ENCODE results near the gene TAF5L. TPM values are rescaled to one million over a fixed set of nuclear protein-coding genes. Genes with fewer than 3 reads are reported as not detected.

Gene TAF5L
- total and polyA plus RNA-seq, 2 donors = 11.3 to 13.4 TPM

- Histone ChIP-seq H3K4me3 (ENCODE audit: low read length in 2 of 2) (no peak overlapping the region), H3K9me3 (ENCODE audit: control insufficient read depth in 2 of 2, insufficient read depth in 1 of 2, low read length in 1 of 2) (peaks cover 0 to 8% of the 10 kb centered on the region in 2 donors), H3K27me3 (ENCODE audit: control insufficient read depth in 2 of 2, insufficient read depth in 1 of 2, low read length in 1 of 2) (no peaks in the 10 kb centered on the region), H3K27ac (ENCODE audit: low read depth in 1 of 2, low read length in 1 of 2) (peak overlapping the region in 1 of 2 donors; percentile 15), H3K36me3 (ENCODE audit: control insufficient read depth in 2 of 2, insufficient read depth in 2 of 2, low read length in 1 of 2) (peaks cover 0 to 11% of the 10 kb centered on the region in 2 donors), H3K4me1 (ENCODE audit: control insufficient read depth in 2 of 2, insufficient read depth in 2 of 2, low read length in 2 of 2) (peaks cover 42 to 53% of the 10 kb centered on the region in 2 donors)
- WGBS = 89% methylated on average over 7 of the region's 7 CpGs
- DNase-seq (ENCODE audit: low read depth in 6 of 9, low spot score in 9 of 9) = no peak
Measured at GRCh38 chr1:229665912-229666558, 40.1 kb upstream of the TAF5L start.

GRCh38 chr1:229664133-229664689, 38.3 kb upstream of the TAF5L start:
- peak in 3 of 9 donors; percentile 13 to 49 (median 21) for DNase-seq (ENCODE audit: low read depth in 6 of 9, low spot score in 9 of 9)
- H3K9me3 ChIP-seq (ENCODE audit: control insufficient read depth in 2 of 2, insufficient read depth in 1 of 2, low read length in 1 of 2) = peaks cover 0 to 8% of the 10 kb centered on the region in 2 donors
- no peak overlapping the region for H3K27ac ChIP-seq (ENCODE audit: low read depth in 1 of 2, low read length in 1 of 2)
- no peaks in the 10 kb centered on the region for H3K27me3 ChIP-seq (ENCODE audit: control insufficient read depth in 2 of 2, insufficient read depth in 1 of 2, low read length in 1 of 2)
- H3K4me1 ChIP-seq (ENCODE audit: control insufficient read depth in 2 of 2, insufficient read depth in 2 of 2, low read length in 2 of 2) = peaks cover 42 to 53% of the 10 kb centered on the region in 2 donors
- peaks cover under 1 to 18% of the 10 kb centered on the region in 2 donors for H3K36me3 ChIP-seq (ENCODE audit: control insufficient read depth in 2 of 2, insufficient read depth in 2 of 2, low read length in 1 of 2)
- H3K4me3 ChIP-seq (ENCODE audit: low read length in 2 of 2) = no peak overlapping the region
- WGBS = 33% methylated on average over 9 of the region's 9 CpGs

GRCh38 chr1:229661897-229662296, 36.0 kb upstream of the TAF5L start:
- Histone ChIP-seq H3K4me3 (ENCODE audit: low read length in 2 of 2) (no peak overlapping the region), H3K9me3 (ENCODE audit: control insufficient read depth in 2 of 2, insufficient read depth in 1 of 2, low read length in 1 of 2) (peaks cover 0 to 3% of the 10 kb centered on the region in 2 donors), H3K27ac (ENCODE audit: low read depth in 1 of 2, low read length in 1 of 2) (no peak overlapping the region), H3K36me3 (ENCODE audit: control insufficient read depth in 2 of 2, insufficient read depth in 2 of 2, low read length in 1 of 2) (peaks cover 4 to 33% of the 10 kb centered on the region in 2 donors), H3K27me3 (ENCODE audit: control insufficient read depth in 2 of 2, insufficient read depth in 1 of 2, low read length in 1 of 2) (no peaks in the 10 kb centered on the region), H3K4me1 (ENCODE audit: control insufficient read depth in 2 of 2, insufficient read depth in 2 of 2, low read length in 2 of 2) (peaks cover 32 to 43% of the 10 kb centered on the region in 2 donors)
- 98% methylated on average over 8 of the region's 8 CpGs for WGBS
- no peak for DNase-seq (ENCODE audit: low read depth in 6 of 9, low spot score in 9 of 9)

- H3K27me3 ChIP-seq (ENCODE audit: control insufficient read depth in 2 of 2, insufficient read depth in 1 of 2, low read length in 1 of 2) = no peaks in the 10 kb centered on the region
- H3K27ac ChIP-seq (ENCODE audit: low read depth in 1 of 2, low read length in 1 of 2) = no peak overlapping the region
- DNase-seq (ENCODE audit: low read depth in 6 of 9, low spot score in 9 of 9) = peak in 6 of 9 donors; percentile 49 to 83 (median 70)
- WGBS = 59% methylated on average over 19 of the region's 19 CpGs
- peaks cover 26 to 36% of the 10 kb centered on the region in 2 donors for H3K4me1 ChIP-seq (ENCODE audit: control insufficient read depth in 2 of 2, insufficient read depth in 2 of 2, low read length in 2 of 2)
- H3K9me3 ChIP-seq (ENCODE audit: control insufficient read depth in 2 of 2, insufficient read depth in 1 of 2, low read length in 1 of 2) = peaks cover 0 to 3% of the 10 kb centered on the region in 2 donors
- H3K36me3 ChIP-seq (ENCODE audit: control insufficient read depth in 2 of 2, insufficient read depth in 2 of 2, low read length in 1 of 2) = peaks cover 4 to 39% of the 10 kb centered on the region in 2 donors
- no peak overlapping the region for H3K4me3 ChIP-seq (ENCODE audit: low read length in 2 of 2)
Measured at GRCh38 chr1:229661022-229661877, 35.3 kb upstream of the TAF5L start.

GRCh38 chr1:229657993-229658755, 32.3 kb upstream of the TAF5L start:
- Histone ChIP-seq H3K4me3 (ENCODE audit: low read length in 2 of 2) (no peak overlapping the region), H3K36me3 (ENCODE audit: control insufficient read depth in 2 of 2, insufficient read depth in 2 of 2, low read length in 1 of 2) (peaks cover 16 to 59% of the 10 kb centered on the region in 2 donors), H3K9me3 (ENCODE audit: control insufficient read depth in 2 of 2, insufficient read depth in 1 of 2, low read length in 1 of 2) (peaks cover 0 to 3% of the 10 kb centered on the region in 2 donors), H3K27me3 (ENCODE audit: control insufficient read depth in 2 of 2, insufficient read depth in 1 of 2, low read length in 1 of 2) (no peaks in the 10 kb centered on the region), H3K4me1 (ENCODE audit: control insufficient read depth in 2 of 2, insufficient read depth in 2 of 2, low read length in 2 of 2) (peaks cover 6 to 14% of the 10 kb centered on the region in 2 donors), H3K27ac (ENCODE audit: low read depth in 1 of 2, low read length in 1 of 2) (peak overlapping the region in 1 of 2 donors; percentile 2)
- no peak for DNase-seq (ENCODE audit: low read depth in 6 of 9, low spot score in 9 of 9)
- 97% methylated on average over 2 of the region's 2 CpGs for WGBS

- 96% methylated on average over 5 of the region's 5 CpGs for WGBS
- no peak overlapping the region for H3K27ac ChIP-seq (ENCODE audit: low read depth in 1 of 2, low read length in 1 of 2)
- no peaks in the 10 kb centered on the region for H3K4me1 ChIP-seq (ENCODE audit: control insufficient read depth in 2 of 2, insufficient read depth in 2 of 2, low read length in 2 of 2)
- no peaks in the 10 kb centered on the region for H3K9me3 ChIP-seq (ENCODE audit: control insufficient read depth in 2 of 2, insufficient read depth in 1 of 2, low read length in 1 of 2)
- peaks cover 23 to 66% of the 10 kb centered on the region in 2 donors for H3K36me3 ChIP-seq (ENCODE audit: control insufficient read depth in 2 of 2, insufficient read depth in 2 of 2, low read length in 1 of 2)
- no peak overlapping the region for H3K4me3 ChIP-seq (ENCODE audit: low read length in 2 of 2)
- no peaks in the 10 kb centered on the region for H3K27me3 ChIP-seq (ENCODE audit: control insufficient read depth in 2 of 2, insufficient read depth in 1 of 2, low read length in 1 of 2)
- no peak for DNase-seq (ENCODE audit: low read depth in 6 of 9, low spot score in 9 of 9)
Measured at GRCh38 chr1:229655781-229656180, 29.9 kb upstream of the TAF5L start.

GRCh38 chr1:229653420-229653819, 27.5 kb upstream of the TAF5L start:
- no peak overlapping the region for H3K4me3 ChIP-seq (ENCODE audit: low read length in 2 of 2)
- peaks cover 21 to 74% of the 10 kb centered on the region in 2 donors for H3K36me3 ChIP-seq (ENCODE audit: control insufficient read depth in 2 of 2, insufficient read depth in 2 of 2, low read length in 1 of 2)
- no peaks in the 10 kb centered on the region for H3K4me1 ChIP-seq (ENCODE audit: control insufficient read depth in 2 of 2, insufficient read depth in 2 of 2, low read length in 2 of 2)
- no peaks in the 10 kb centered on the region for H3K27me3 ChIP-seq (ENCODE audit: control insufficient read depth in 2 of 2, insufficient read depth in 1 of 2, low read length in 1 of 2)
- H3K9me3 ChIP-seq (ENCODE audit: control insufficient read depth in 2 of 2, insufficient read depth in 1 of 2, low read length in 1 of 2) = no peaks in the 10 kb centered on the region
- DNase-seq (ENCODE audit: low read depth in 6 of 9, low spot score in 9 of 9) = no peak
- WGBS = 97% methylated on average over 1 of the region's 1 CpG
- no peak overlapping the region for H3K27ac ChIP-seq (ENCODE audit: low read depth in 1 of 2, low read length in 1 of 2)

- Histone ChIP-seq H3K9me3 (ENCODE audit: control insufficient read depth in 2 of 2, insufficient read depth in 1 of 2, low read length in 1 of 2) (no peaks in the 10 kb centered on the region), H3K36me3 (ENCODE audit: control insufficient read depth in 2 of 2, insufficient read depth in 2 of 2, low read length in 1 of 2) (peaks cover 34 to 76% of the 10 kb centered on the region in 2 donors), H3K27ac (ENCODE audit: low read depth in 1 of 2, low read length in 1 of 2) (no peak overlapping the region), H3K4me3 (ENCODE audit: low read length in 2 of 2) (no peak overlapping the region), H3K4me1 (ENCODE audit: control insufficient read depth in 2 of 2, insufficient read depth in 2 of 2, low read length in 2 of 2) (no peaks in the 10 kb centered on the region), H3K27me3 (ENCODE audit: control insufficient read depth in 2 of 2, insufficient read depth in 1 of 2, low read length in 1 of 2) (no peaks in the 10 kb centered on the region)
- no peak for DNase-seq (ENCODE audit: low read depth in 6 of 9, low spot score in 9 of 9)
- WGBS = over 99% methylated on average over 3 of the region's 3 CpGs
Measured at GRCh38 chr1:229651546-229651945, 25.6 kb upstream of the TAF5L start.
